Kidney epithelial cell (primary cell): Measurements from ENCODE around the gene NPM1. TPM values are rescaled to one million over a fixed set of nuclear protein-coding genes. Genes with fewer than 3 reads are reported as not detected.

Experiments used
- DNase-seq: peaks from one replicate; pipeline ENCODE4 v3.0.0-alpha.2; 2010; ENCODE audit warnings: low read depth
- H3K27me3 ChIP-seq: 2 replicates; pipeline ENCODE4 v1.6.0; 2011; ENCODE audit warnings: low read length; ENCODE audit not compliant: control insufficient read depth, insufficient read depth
- H3K36me3 ChIP-seq: 2 replicates; pipeline ENCODE4 v1.5.1; 2011; ENCODE audit warnings: low read length; ENCODE audit not compliant: control insufficient read depth, insufficient read depth
- H3K4me3 ChIP-seq: 2 replicates; pipeline ENCODE4 v1.5.1; 2011; ENCODE audit warnings: low read depth, mild to moderate bottlenecking, control low read depth, low read length
- total RNA-seq: library from RNA; depleted of rRNA; stranded (reverse); fragments of >200 nt; gene quantifications from 2 replicates; pipeline ENCODE4 v1.2.3, GENCODE V29; 2015
- TF ChIP-seq, protein P1 (sequence below): IDR thresholded peaks from 2 replicates; pipeline ENCODE4 v1.5.1; 2011; ENCODE audit warnings: mild to moderate bottlenecking, moderate library complexity, low read length, control low read depth, inconsistent platforms; ENCODE audit not compliant: insufficient read depth, poor library complexity, severe bottlenecking

Gene NPM1
- total RNA-seq, 1 donor from 2014 or later, result 1,455 TPM

GRCh38 chr5:171426266-171426665 lies 38.6 kb downstream of the NPM1 start:
- Histone ChIP-seq H3K36me3 (no peaks in the 10 kb centered on the region), H3K27me3 (no peaks in the 10 kb centered on the region), H3K4me3 (no peak overlapping the region)
- no peak for DNase-seq
- TF ChIP-seq, protein P1, sequence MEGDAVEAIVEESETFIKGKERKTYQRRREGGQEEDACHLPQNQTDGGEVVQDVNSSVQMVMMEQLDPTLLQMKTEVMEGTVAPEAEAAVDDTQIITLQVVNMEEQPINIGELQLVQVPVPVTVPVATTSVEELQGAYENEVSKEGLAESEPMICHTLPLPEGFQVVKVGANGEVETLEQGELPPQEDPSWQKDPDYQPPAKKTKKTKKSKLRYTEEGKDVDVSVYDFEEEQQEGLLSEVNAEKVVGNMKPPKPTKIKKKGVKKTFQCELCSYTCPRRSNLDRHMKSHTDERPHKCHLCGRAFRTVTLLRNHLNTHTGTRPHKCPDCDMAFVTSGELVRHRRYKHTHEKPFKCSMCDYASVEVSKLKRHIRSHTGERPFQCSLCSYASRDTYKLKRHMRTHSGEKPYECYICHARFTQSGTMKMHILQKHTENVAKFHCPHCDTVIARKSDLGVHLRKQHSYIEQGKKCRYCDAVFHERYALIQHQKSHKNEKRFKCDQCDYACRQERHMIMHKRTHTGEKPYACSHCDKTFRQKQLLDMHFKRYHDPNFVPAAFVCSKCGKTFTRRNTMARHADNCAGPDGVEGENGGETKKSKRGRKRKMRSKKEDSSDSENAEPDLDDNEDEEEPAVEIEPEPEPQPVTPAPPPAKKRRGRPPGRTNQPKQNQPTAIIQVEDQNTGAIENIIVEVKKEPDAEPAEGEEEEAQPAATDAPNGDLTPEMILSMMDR, result no peak

DNA sequence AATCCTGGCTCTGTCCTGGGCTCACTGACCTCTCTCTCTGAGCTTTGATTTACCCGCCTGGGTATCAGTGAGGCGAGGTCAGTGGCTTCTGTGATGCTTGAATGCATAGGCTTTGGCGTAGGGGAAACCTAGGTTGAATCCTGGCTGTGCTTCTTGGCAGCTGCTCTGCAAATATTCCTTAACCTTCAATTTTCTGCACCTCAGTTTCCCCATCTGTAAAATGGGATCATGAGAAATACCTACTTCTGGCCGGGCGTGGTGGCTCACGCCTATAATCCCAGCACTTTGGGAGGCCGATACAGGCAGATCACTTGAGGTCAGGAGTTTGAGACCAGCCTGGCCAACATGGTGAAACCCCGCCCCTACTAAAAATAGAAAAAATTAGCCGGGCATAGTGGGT lies 39.0 kb downstream of the NPM1 start:
- Histone ChIP-seq H3K27me3 (no peaks in the 10 kb centered on the region), H3K4me3 (no peak overlapping the region), H3K36me3 (no peaks in the 10 kb centered on the region)
- TF ChIP-seq, protein P1, result no peak
- no peak for DNase-seq

DNA sequence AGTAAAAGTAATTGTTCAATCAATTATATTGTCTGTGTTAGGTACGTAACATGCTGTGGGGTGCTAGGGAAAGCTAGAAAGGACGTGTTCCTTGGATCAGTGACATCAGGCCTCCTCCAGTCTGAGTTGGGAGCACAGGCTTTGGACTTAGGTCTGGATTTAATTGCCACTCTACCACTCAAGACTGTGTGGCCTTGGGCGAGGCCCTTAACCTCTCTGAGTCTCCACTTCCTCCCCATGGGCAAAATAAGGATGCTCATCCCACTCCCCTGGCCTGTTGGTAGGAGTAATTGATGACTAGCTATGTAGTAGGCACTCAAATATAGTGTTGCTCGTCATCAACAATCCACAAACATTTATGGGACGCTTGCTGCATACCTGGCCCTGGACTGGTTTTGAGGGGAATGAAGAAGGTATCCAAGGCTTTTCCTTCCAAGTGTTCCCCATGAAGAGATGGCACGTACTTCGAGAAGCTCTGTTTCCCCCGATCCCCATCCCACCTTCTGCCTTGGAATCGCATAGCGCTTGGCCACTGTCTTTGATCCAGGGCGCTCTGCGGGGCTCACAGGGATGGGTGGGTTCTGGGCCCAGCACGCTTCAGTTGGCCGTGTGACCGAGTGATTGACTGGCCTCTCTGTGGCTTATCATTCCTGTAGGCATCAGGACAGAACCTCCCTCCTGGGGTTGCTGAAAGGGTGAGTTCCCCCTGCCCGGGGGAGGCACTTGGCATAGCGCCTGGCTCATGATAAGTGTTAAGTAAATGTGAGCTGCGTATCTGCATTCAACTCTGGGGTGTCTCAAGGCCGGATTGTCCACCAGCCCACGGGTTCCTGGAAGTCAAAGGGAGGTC lies 39.9 kb downstream of the NPM1 start:
- Histone ChIP-seq H3K36me3 (no peaks in the 10 kb centered on the region), H3K27me3 (no peaks in the 10 kb centered on the region), H3K4me3 (no peak overlapping the region)
- TF ChIP-seq, protein P1, result no peak
- DNase-seq, result no peak

DNA sequence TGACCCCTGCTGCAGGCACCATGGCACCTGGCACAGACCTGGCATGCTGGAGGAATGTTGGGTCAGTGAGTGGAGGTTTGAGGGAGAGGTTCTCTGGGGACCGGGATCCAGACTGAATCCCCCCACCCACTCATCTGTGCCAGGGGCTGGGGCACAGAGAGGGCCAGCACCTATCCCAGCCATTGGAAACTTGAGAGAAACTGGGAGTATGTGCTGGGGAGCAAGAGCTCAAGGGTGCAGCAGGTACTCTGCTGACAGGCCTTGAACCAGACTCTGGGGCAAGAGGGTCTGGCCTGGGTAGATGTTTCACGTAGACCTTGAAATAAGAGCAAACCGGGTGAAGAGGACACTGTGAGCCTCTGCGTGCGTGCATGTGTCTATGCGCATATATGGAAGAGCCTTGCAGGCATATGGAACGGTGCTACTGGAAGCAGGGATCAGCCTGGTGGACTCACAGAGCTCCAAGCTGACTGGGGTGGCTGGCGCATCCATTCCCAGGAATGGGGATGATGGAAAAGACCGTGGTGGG lies 40.6 kb downstream of the NPM1 start:
- TF ChIP-seq, protein P1, result no peak
- DNase-seq, result no peak
- no peaks in the 10 kb centered on the region for H3K27me3 ChIP-seq

DNA sequence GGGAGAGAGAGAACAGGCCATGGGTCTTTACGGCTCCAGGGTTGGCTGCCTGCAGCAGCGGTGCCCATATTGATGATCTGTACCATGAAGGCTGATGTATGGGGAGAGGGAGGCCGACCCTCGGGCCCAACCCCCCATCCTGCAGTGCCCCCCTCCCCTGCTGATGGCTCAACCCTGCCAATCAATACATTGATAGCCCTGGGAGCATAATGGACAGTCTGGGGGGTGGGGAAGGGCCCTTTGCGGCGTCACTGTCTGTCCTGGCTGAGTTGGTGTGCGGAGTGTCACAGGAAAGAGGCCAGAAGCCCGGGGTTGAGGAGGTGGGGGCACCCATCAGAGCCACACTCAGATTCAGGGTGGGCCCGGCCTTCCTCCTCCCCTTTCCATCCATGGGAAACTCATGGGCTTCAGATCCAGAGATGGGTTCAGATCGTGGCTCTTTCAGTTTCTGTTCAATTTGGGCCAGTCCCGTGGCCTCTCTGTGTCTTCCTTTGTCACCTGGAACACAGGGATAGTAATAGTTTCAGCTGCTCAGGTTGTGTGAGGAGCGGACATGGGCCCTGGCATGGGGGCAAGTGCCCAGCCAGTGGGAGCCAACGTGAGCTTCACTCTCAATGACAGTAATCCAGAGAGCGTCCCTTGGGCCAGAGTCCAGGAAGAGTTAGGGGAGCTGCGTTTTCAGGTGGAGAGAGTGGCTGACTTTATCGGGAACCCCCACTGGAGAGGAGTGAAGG lies 41.3 kb downstream of the NPM1 start:
- Histone ChIP-seq H3K27me3 (no peaks in the 10 kb centered on the region), H3K36me3 (no peaks in the 10 kb centered on the region), H3K4me3 (no peak overlapping the region)
- TF ChIP-seq, protein P1, result no peak
- no peak for DNase-seq

More for the DNA sequence above, 40.6 kb downstream of the NPM1 start:
- H3K4me3 ChIP-seq, result no peak overlapping the region
- H3K36me3 ChIP-seq, result no peaks in the 10 kb centered on the region
